HUES64 (cell line): Measurements from ENCODE around the gene PARVB.

Experiments
- H3K27ac ChIP-seq: 2 replicates; pipeline ENCODE4 v1.7.0; 2013; ENCODE audit warnings: low read depth, low read length, inconsistent platforms
- H3K27me3 ChIP-seq: 2 replicates; pipeline ENCODE4 v1.6.1; 2013; ENCODE audit warnings: mild to moderate bottlenecking, low read length; ENCODE audit not compliant: insufficient read depth
- H3K36me3 ChIP-seq: 2 replicates; pipeline ENCODE4 v1.6.1; 2013; ENCODE audit warnings: mild to moderate bottlenecking, low read length; ENCODE audit not compliant: insufficient read depth
- H3K4me1 ChIP-seq: 2 replicates; pipeline ENCODE4 v1.6.1; 2013; ENCODE audit warnings: mild to moderate bottlenecking, low read length, moderate library complexity; ENCODE audit not compliant: insufficient read depth
- H3K4me3 ChIP-seq: 2 replicates; pipeline ENCODE4 v1.5.1; 2013; ENCODE audit warnings: mild to moderate bottlenecking, low read length, moderate library complexity
- H3K9ac ChIP-seq: 2 replicates; pipeline ENCODE4 v1.6.1; 2013; ENCODE audit warnings: mild to moderate bottlenecking, low read depth, low read length
- H3K9me3 ChIP-seq: 2 replicates; pipeline ENCODE4 v1.6.1; 2013; ENCODE audit warnings: low read depth, low read length; ENCODE audit not compliant: insufficient read depth
- WGBS: fragments of 150-250, 120-280 bp; methylation state at CpG from one replicate; pipeline ENCODE4 v1.1.7; 2013; ENCODE audit warnings: missing lambda C conversion rate; 5-methylcytosine and 5-hydroxymethylcytosine counted together

The PARVB gene

DNA sequence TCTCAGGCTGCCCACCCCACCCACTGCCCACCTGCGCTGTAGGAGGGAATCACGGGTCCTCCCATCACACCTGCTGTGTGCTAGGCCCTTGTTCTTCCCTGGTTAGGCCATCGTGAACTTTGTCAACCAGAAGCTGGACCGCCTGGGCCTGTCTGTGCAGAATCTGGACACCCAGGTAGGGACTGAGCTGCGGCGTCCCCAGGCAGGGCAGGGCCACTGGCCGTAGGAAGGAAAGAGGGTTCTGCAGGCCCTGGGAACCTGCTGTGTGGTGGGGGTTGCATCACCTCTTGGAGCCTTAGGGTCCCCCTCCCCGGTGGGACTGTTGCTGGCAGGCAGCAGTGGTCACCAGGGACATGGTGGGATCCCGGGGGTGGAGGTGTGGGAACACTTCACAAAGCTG lies 172.1 kb downstream of the PARVB start:
- WGBS = 85% methylated on average over 9 of the region's 9 CpGs
- H3K4me1 ChIP-seq = no peaks in the 10 kb centered on the region
- H3K27me3 ChIP-seq = no peaks in the 10 kb centered on the region

GRCh38 chr22:44196731-44197131 lies 172.6 kb downstream of the PARVB start:
- no peaks in the 10 kb centered on the region for H3K36me3 ChIP-seq
- no peak overlapping the region for H3K27ac ChIP-seq
- H3K27me3 ChIP-seq = no peaks in the 10 kb centered on the region
- WGBS = 86% methylated on average over 10 of the region's 10 CpGs
- H3K4me3 ChIP-seq = no peak overlapping the region
- H3K4me1 ChIP-seq = no peaks in the 10 kb centered on the region
- H3K9ac ChIP-seq = no peak overlapping the region
- no peaks in the 10 kb centered on the region for H3K9me3 ChIP-seq

More for the DNA sequence above, 172.1 kb downstream of the PARVB start:
- Histone ChIP-seq H3K9ac (no peak overlapping the region), H3K27ac (no peak overlapping the region), H3K4me3 (no peak overlapping the region), H3K9me3 (no peaks in the 10 kb centered on the region), H3K36me3 (no peaks in the 10 kb centered on the region)

- no peaks in the 10 kb centered on the region for H3K36me3 ChIP-seq
- no peaks in the 10 kb centered on the region for H3K4me1 ChIP-seq
- no peaks in the 10 kb centered on the region for H3K9me3 ChIP-seq
- H3K4me3 ChIP-seq = no peak overlapping the region
- WGBS = 75% methylated on average over 1 of the region's 2 CpGs
- no peak overlapping the region for H3K9ac ChIP-seq
- no peaks in the 10 kb centered on the region for H3K27me3 ChIP-seq
- no peak overlapping the region for H3K27ac ChIP-seq
Observed at GRCh38 chr22:44197271-44197670, 173.2 kb downstream of the PARVB start.

DNA sequence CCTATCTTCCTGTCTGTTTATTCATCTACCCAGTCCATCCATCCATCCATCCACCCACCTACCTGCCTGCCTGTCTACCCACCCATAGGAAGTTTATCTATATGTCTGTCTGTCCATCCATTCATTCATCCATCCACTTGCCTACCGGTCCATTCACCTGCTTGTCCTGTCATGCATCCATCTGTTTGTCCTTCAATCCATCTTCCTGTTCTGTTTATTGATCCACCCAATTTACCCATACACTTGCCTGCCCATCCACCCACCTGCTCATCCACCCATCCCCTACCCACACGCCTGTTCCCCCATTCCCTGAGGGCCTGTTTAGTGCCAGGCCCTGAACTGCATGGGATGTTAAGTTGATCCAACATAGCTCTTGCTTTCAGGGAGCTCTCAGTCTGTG lies 175.1 kb downstream of the PARVB start:
- Histone ChIP-seq H3K4me3 (no peak overlapping the region), H3K36me3 (no peaks in the 10 kb centered on the region), H3K9ac (no peak overlapping the region), H3K4me1 (no peaks in the 10 kb centered on the region), H3K9me3 (no peaks in the 10 kb centered on the region), H3K27me3 (no peaks in the 10 kb centered on the region), H3K27ac (no peak overlapping the region)
- WGBS = 95% methylated on average over 2 of the region's 2 CpGs

DNA sequence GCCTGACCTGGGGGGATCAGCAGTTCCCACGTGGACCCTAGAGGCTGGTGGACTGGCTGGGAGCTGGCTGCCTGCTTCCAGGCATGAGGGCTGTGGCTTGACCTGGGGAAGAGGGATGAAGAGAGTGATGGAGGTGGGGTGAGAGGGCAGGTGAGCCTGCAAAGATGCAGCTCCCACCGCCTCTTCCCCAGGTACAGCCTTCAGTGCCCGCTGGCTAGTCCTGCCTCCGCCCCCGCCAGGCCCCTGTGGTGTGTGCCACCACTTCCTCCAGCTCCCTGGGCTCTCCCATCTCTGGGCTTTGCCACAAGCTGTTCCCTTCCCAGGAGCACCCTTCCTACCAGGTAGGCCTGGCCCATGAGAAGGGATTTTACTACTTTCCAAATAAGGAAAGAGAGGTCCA lies 175.8 kb downstream of the PARVB start:
- WGBS = 88% methylated on average over 5 of the region's 5 CpGs
- H3K36me3 ChIP-seq = no peaks in the 10 kb centered on the region
- H3K27me3 ChIP-seq = no peaks in the 10 kb centered on the region
- H3K4me1 ChIP-seq = no peaks in the 10 kb centered on the region
- no peak overlapping the region for H3K4me3 ChIP-seq
- no peaks in the 10 kb centered on the region for H3K9me3 ChIP-seq
- H3K27ac ChIP-seq = no peak overlapping the region
- H3K9ac ChIP-seq = no peak overlapping the region

GRCh38 chr22:44200451-44200850 lies 176.3 kb downstream of the PARVB start:
- Histone ChIP-seq H3K9ac (no peak overlapping the region), H3K27me3 (no peaks in the 10 kb centered on the region), H3K4me3 (no peak overlapping the region), H3K27ac (no peak overlapping the region), H3K36me3 (no peaks in the 10 kb centered on the region), H3K9me3 (no peaks in the 10 kb centered on the region), H3K4me1 (no peaks in the 10 kb centered on the region)
- 86% methylated on average over 6 of the region's 6 CpGs for WGBS

DNA sequence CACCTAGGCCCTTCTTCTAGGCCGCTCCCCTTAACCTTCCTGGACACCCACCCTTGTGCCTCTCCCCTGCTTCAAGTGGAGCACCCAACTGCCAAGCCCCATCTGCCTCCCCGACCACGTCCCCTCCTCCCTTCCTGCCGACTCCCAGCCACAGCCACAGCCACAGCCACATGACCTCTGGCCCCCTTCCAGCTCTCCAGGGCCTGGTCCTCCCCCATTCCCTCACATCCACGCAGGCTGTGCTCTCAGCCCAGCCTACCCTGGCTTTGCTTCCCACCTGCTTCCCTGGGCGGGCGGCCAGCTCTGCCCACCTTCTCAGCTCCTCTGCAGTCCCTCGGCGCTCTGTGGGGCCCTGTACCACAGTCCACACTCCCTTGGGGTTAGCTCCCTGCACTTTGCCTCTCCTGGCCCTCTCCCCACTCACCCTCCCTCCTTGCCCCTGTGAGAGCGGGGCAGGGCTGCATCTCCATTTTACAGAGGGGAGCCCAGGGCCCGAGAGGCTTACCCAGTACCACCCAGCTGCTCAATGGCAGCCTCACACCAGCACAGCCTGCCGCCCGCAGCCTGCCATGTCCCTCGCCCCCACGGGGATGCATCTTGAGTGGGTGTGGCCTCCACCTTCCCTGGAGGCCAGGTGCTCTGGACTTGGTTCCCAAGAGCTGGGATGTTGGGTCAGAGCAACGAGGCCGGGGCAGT lies 176.9 kb downstream of the PARVB start:
- no peaks in the 10 kb centered on the region for H3K36me3 ChIP-seq
- H3K4me1 ChIP-seq = no peaks in the 10 kb centered on the region
- no peaks in the 10 kb centered on the region for H3K9me3 ChIP-seq
- no peaks in the 10 kb centered on the region for H3K27me3 ChIP-seq
- H3K4me3 ChIP-seq = no peak overlapping the region
- no peak overlapping the region for H3K27ac ChIP-seq
- no peak overlapping the region for H3K9ac ChIP-seq
- 92% methylated on average over 17 of the region's 17 CpGs for WGBS

- H3K27ac ChIP-seq = no peak overlapping the region
- no peak overlapping the region for H3K4me3 ChIP-seq
- H3K27me3 ChIP-seq = no peaks in the 10 kb centered on the region
- no peak overlapping the region for H3K9ac ChIP-seq
- H3K9me3 ChIP-seq = no peaks in the 10 kb centered on the region
- H3K36me3 ChIP-seq = no peaks in the 10 kb centered on the region
- H3K4me1 ChIP-seq = no peaks in the 10 kb centered on the region
- 94% methylated on average over 12 of the region's 12 CpGs for WGBS
Observed at GRCh38 chr22:44201665-44202064, 177.6 kb downstream of the PARVB start.

DNA sequence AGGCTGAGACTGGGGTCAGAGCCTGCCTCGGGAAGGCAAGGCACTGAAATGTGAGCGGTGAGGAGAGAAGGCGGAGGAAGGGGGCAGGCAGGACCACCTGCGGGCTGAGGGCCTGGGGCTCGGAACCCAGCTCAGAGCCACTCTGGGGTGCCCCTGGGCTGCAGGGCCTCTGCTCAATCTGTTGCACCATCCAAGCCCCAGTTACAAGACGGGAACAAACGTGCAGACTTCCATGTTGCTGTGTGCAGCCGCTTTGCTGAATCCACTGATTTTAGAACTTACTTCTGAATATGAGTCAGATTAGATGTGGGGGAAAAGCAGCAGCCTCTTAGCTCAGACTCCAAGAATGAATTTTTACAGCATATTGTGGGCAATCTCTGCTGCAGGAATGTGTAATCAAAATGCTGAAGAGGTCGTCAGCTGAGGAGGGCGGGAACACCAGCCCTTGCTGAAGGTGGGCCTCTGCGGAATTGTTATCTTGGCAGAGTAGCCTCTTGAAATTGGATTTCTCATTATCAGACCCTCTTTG lies 178.2 kb downstream of the PARVB start:
- Histone ChIP-seq H3K9me3 (no peaks in the 10 kb centered on the region), H3K4me1 (no peaks in the 10 kb centered on the region), H3K4me3 (no peak overlapping the region), H3K36me3 (no peaks in the 10 kb centered on the region), H3K27me3 (no peaks in the 10 kb centered on the region), H3K9ac (no peak overlapping the region), H3K27ac (no peak overlapping the region)
- WGBS = 81% methylated on average over 11 of the region's 11 CpGs

DNA sequence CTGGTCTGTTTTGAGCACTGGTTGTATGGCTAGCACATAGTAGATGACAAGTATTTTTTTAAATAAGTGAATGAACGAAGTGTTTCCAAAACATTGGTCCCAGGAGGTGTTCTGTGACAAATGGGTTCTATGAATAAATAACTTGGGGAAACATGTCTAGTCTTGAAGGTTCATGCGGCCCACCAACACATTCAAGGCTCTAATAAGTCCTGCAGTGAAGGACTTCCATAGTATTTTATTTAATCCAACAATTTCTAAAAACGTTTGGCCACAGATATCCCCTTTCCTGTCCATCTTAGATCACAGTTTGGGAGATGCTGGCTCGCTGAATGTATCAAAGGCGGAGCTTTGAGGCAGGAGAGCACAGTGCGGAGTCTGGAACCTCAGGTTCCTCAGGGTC lies 179.1 kb downstream of the PARVB start:
- no peaks in the 10 kb centered on the region for H3K4me1 ChIP-seq
- no peak overlapping the region for H3K9ac ChIP-seq
- WGBS = 89% methylated on average over 6 of the region's 6 CpGs
- H3K27ac ChIP-seq = no peak overlapping the region
- no peaks in the 10 kb centered on the region for H3K27me3 ChIP-seq
- no peaks in the 10 kb centered on the region for H3K9me3 ChIP-seq
- no peaks in the 10 kb centered on the region for H3K36me3 ChIP-seq
- no peak overlapping the region for H3K4me3 ChIP-seq

- Histone ChIP-seq H3K27ac (no peak overlapping the region), H3K4me3 (no peak overlapping the region), H3K9ac (no peak overlapping the region), H3K9me3 (peaks cover under 1% of the 10 kb centered on the region; the same call in 1 of the 2 replicates), H3K36me3 (no peaks in the 10 kb centered on the region), H3K27me3 (no peaks in the 10 kb centered on the region), H3K4me1 (no peaks in the 10 kb centered on the region)
- WGBS = 94% methylated on average over 16 of the region's 16 CpGs
Observed at GRCh38 chr22:44204739-44205515, 180.8 kb downstream of the PARVB start.
